SK-N-MC (cell line): ENCODE measurements around the gene GMCL2.

ENCODE experiments used
- EZH2 ChIP-seq: fragments of 200-600 bp; sonication (generic); IDR thresholded peaks from one replicate; pipeline ENCODE4 v1.6.1; 2017; ENCODE audit warnings: antibody characterized with exemption
- FOXP2 ChIP-seq: optimal IDR thresholded peaks from 2 replicates; pipeline ENCODE3; 2011; ENCODE audit warnings: mild to moderate bottlenecking, moderate library complexity; ENCODE audit not compliant: insufficient read depth; ENCODE audit errors: extremely low read length, control extremely low read depth
- POLR2AphosphoS5 ChIP-seq: IDR thresholded peaks from 2 replicates; pipeline ENCODE4 v1.6.1; 2012; ENCODE audit warnings: mild to moderate bottlenecking, low read depth, low read length, borderline replicate concordance

GRCh38 chr5:178208540-178209227, 21.5 kb upstream of the GMCL2 start:
- TF ChIP-seq EZH2 (no peak), POLR2AphosphoS5 (peak; percentile 9; the same call in 1 of the 2 replicates), FOXP2 (no peak)
